Stimulated activated naive CD8-positive, alpha-beta T cell treated with anti-CD3 and anti-CD28 coated beads, Interleukin-15, amount 100 ng/mL, for 72 hours (primary cell): Measurements from ENCODE around the gene ZNF513.
A peak's percentile ranks its signal among the peaks of the same experiment; 100 is the strongest.

Experiments
- ATAC-seq: fragments of 150-1000 bp; cut with Tn5 transposase; 2 replicates; pipeline ENCODE4 v1.10.0; 2021; ENCODE audit warnings: mild to moderate bottlenecking, moderate library complexity
- DNase-seq, 2 donors: peaks; one replicate each; pipeline ENCODE4 v3.0.0; 2021 to 2022
- H3K27ac Mint-ChIP-seq, 2 donors: one replicate each; pipeline ENCODE4 v1.8.0; 2022; ENCODE audit warnings: mild to moderate bottlenecking in 2 of 2, mixed read lengths in 2 of 2, moderate library complexity in 2 of 2
- H3K27me3 Mint-ChIP-seq: one replicate; pipeline ENCODE4 v1.8.0; 2022; ENCODE audit warnings: mixed read lengths
- H3K4me1 Mint-ChIP-seq: one replicate; pipeline ENCODE4 v1.8.0; 2022; ENCODE audit warnings: mild to moderate bottlenecking, mixed read lengths
- H3K4me3 Mint-ChIP-seq, 2 donors: one replicate each; pipeline ENCODE4 v1.8.0; 2022; ENCODE audit warnings: mild to moderate bottlenecking in 2 of 2, mixed read lengths in 2 of 2, moderate library complexity in 1 of 2
- H3K9me3 Mint-ChIP-seq, 2 donors: one replicate each; pipeline ENCODE4 v1.8.0; 2022; ENCODE audit warnings: mixed read lengths in 2 of 2

The ZNF513 gene

DNA sequence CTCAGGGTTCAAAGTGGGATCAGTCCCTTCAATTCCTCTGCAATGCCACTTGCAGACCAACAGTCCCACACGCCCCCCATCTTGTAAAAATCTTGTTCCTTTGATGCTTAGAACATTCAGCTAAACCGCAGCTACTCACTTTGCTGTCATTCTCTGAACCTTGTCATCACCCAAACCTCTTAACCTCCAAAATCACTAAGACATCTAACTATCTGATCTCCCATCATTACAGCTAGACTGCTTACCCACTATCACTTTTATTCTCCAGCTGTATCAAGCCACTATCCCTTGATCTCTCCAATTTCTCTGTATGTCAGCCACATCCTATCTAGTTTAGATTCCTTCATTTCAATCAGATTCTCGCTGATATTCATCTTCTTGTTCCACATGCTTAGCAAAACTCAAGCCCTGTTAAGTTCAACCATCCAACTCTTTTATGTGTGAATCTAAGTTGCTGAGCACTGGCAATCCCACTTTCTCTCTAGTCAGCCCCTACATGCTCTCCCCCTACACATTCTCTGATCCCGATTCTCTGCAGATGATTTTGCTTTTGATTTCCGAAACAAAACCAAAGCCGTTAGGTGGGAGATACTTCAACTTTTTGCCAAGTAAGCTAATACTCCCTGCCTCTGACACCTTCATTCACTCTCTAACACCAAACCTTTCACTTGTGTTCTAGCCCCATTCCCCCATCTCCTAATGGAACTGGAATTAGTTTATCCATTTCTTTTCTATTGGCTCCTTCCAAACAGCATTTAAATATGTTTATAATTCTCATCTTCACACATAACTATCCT, 28.5 kb downstream of the ZNF513 start:
- peak overlapping the region; percentile 35 to 40 for H3K4me3 Mint-ChIP-seq
- ATAC-seq = peak; percentile 52

DNA sequence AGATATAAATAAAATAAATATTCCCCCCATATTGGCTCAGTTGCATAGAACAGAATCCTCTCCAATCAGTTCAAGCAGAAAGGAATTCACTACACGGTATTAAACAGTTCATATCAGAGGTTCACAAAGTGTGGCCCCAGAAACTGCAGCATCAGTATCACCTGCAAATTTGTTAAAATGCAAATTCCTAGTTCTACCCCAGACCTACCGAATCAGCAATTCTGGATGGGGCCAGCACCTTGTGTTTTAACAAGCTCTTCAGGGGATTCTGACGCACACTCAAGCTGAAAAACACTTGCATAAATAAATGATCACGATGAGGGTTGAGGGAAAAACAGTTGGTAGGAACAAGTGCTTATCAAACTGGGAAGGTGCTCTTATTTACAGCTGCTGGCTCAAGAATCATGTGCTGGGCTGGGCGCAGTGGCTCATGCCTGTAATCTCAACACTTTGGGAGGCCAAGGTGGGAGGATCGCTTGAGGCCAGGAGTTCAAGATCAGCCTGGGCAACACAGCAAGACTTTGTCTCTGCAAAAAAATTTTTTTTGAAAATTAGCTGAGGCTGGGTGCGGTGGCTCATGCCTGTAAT, 30.3 kb downstream of the ZNF513 start:
- ATAC-seq (no peak), DNase-seq (no peak)
- H3K27me3 Mint-ChIP-seq = no peaks in the 10 kb centered on the region
- no peaks in the 10 kb centered on the region for H3K9me3 Mint-ChIP-seq
- H3K4me1 Mint-ChIP-seq = peaks cover 64% of the 10 kb centered on the region
- no peak overlapping the region for H3K27ac Mint-ChIP-seq
- H3K4me3 Mint-ChIP-seq = no peak overlapping the region

More for the DNA sequence above, 28.5 kb downstream of the ZNF513 start:
- Mint-ChIP-seq H3K27me3 (no peaks in the 10 kb centered on the region), H3K9me3 (no peaks in the 10 kb centered on the region), H3K4me1 (peaks cover 66% of the 10 kb centered on the region), H3K27ac (peak overlapping the region in 1 of 2 donors; percentile 1)
- DNase-seq = no peak

DNA sequence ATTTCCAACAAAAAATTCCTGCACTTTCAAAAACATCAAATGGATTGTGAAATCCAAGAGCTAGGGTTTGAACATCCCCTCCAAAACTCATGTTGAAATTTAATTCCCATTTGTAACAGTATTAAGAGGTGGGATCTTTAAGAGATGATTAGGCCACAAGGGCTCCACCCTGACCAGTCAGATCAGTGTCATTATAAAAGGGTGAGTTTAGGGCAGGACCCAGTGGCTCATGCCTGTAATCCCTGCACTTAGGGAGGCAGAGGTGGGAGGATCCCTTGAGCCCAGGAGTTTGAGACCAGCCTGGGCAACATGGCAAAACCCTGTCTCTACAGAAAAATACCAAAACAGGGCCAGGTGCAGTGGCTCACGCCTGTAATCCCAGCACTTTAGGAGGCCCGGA, 32.9 kb downstream of the ZNF513 start:
- Mint-ChIP-seq H3K9me3 (no peaks in the 10 kb centered on the region), H3K27me3 (no peaks in the 10 kb centered on the region), H3K4me3 (peak overlapping the region in 1 of 2 donors; percentile 12), H3K4me1 (peaks cover 44% of the 10 kb centered on the region), H3K27ac (no peak overlapping the region)
- no peak for DNase-seq
- no peak for ATAC-seq

DNA sequence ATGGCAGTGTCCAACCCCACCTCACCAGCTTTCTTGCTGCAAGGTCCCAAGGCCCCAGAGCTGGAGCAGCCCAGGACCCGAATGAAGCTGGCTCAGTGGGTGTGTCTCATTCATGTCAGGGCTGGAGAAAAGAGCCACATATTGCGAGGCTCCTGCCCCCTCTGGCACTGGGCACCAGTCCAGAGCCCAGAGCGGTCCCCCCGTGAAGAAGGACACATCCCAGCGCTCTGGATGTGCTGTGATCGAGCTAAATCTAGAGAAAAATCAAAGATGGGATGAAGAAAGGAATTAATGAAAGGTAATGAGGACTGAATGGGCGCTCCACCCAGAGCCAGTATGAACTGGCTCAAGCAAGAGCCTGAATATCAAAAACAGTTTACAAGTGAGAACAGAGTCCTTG, 44.4 kb downstream of the ZNF513 start:
- Mint-ChIP-seq H3K27ac (peak overlapping the region in 1 of 2 donors; percentile 61), H3K9me3 (no peaks in the 10 kb centered on the region), H3K4me3 (no peak overlapping the region), H3K4me1 (no peaks in the 10 kb centered on the region), H3K27me3 (no peaks in the 10 kb centered on the region)
- DNase-seq (no peak), ATAC-seq (no peak)

DNA sequence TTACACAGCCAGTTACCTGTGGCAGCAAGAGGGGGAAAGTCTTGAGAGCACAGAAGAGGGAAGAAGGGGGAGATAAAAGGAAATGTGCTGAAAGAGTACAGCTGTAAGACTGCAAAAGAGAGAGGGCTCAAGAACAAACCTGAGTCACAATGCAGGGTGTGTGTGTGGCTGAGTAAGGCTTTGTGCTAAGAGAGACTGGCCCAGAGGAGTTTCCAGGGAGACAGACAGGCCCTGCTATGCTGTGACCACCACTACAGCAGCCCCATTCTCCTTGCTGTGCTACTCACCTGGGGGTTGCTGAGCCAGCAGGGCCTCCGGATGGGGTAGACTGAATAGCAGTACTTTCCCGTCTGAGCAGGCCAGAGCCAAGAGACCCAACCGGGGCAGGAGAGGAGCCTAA, 45.2 kb downstream of the ZNF513 start:
- ATAC-seq = no peak
- no peak overlapping the region for H3K4me3 Mint-ChIP-seq
- H3K27me3 Mint-ChIP-seq = no peaks in the 10 kb centered on the region
- H3K9me3 Mint-ChIP-seq = no peaks in the 10 kb centered on the region
- H3K27ac Mint-ChIP-seq = peak overlapping the region in 1 of 2 donors; percentile 8
- no peak for DNase-seq
- H3K4me1 Mint-ChIP-seq = no peaks in the 10 kb centered on the region
